DMS53 treated with DMSO at 0.1 percent for 48 hours (cell line): Measurements from ENCODE around the gene ZIC2.
"Not testable (repeated sequence)": the region's sequence is repeated elsewhere in the genome, so short reads cannot be mapped to it uniquely, and the experiment has no call there.

Experiments used
- DNase-seq: peaks from one replicate; lab custom pipeline; 2025; ENCODE audit not compliant: unreplicated experiment; lab: John Stamatoyannopoulos, UW

The ZIC2 gene

DNA sequence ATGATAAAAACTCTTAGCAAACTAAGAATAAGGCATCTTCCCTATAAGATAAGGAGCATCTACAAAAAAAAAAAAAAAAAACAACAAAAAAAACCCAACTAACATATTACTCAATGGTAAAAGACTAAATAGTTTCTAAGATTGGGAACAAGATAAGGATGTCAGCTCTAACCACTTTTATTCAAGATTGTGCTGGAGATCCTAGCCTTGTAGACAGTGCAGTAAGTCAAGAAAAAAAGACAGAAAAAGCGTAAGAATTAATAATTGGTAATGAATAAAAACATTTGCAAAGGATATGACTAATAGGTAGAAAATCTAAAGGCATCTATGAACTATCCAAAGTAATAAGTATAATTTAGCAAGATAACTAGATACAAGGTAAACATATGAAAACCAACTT is 33.0 kb downstream of the ZIC2 start:
- no peak for DNase-seq

DNA sequence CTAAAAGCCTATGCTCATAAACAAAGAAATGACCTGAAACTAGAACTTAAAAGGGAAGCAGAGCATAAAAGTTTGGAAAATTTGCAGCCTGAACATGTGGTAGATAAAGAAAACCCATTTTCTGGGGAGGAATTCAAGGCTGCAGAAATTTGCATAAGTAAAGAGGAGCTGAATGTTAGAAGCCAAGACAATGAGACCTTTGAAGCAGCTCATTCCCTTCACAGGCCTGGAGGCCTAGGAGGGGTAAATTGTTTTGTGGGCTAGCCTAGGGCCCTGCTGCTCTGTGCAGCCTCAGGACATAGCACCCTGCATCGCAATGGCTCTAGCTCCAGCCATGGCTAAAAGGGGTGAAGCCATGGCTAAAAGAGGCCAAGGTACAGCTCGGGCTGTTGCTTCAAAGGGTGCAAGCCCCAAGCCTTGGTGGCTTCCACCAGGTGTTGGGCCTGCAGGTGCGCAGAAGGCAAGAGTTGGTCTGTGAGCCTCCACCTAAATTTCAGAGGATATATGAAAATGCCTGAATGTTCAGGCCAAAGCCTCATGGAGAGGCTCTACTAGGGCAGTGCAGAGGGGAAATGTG is 38.3 kb downstream of the ZIC2 start:
- no peak for DNase-seq

DNA sequence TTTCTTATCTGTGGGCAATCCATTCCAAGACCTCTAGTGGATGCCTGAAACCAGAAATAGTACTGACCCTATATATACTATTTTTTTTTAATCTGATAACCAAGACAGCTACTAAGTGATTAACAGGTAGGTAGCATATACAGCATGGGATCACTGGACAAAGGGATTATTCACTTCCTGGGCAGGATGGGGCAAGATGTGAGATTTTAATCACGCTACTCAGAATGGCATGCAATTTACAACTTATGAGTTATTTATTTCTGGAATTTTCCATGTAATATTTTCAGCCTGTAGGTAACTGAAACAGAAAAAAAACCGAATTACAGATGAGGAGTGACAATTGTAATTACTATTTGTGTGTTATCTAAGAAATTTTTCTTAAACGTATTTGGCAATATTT is 41.2 kb downstream of the ZIC2 start:
- no peak for DNase-seq

DNA sequence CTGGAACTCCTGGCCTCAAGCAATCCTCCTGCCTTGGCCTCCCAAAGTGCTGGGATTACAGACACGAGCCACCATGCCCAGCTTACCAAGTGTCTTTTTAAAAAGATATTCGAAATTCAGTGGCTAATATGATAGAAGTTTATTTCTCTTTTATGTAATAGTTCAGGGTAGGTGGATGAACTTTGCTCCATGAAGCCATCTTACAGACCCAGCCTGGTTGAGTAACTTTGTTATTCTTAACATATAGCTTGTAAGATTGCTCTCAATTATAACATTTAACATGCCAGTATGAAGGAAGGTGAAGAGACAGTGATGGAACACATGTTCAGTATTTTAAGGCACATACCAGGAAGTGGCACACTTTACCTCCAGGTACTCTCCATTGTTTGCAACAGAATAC is 42.4 kb downstream of the ZIC2 start:
- DNase-seq, result no peak

DNA sequence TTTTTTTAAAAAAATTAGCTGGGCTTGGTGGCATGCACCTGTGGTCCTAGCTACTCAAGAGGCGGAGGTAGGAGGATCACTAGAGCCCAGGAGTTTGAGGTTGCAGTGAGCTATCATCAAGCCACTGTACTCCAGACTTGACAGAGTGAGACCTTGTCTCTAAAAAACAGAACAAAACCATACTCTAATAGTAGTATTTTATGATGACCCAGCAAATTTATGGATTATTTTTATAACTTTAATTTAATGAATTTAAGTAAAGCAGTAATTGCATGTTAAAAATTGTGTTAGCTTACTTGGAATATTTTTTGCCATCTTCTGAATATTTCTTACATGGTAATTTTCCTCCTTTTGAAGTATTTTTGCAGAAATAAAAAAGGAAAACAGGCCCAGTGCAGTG is 48.3 kb downstream of the ZIC2 start:
- no peak for DNase-seq

DNA sequence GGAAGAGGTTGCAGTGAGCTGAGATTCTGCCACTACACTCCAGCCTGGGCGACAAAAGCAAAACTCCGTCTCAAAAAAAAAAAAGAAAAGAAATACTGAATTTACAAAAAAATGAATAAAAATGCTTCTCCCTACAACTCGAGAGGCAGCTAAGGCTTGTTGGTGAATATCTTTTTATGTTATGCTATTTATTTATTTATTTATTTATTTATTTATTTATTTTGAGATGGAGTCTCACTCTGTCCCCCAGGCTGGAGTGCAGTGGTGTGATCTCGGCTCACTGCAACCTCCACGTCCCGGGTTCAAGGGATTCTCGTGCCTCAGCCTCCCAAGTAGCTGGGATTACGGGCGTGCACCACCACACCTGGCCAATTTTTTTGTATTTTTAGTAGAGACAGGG is 51.1 kb downstream of the ZIC2 start:
- DNase-seq, result not testable (repeated sequence)

DNA sequence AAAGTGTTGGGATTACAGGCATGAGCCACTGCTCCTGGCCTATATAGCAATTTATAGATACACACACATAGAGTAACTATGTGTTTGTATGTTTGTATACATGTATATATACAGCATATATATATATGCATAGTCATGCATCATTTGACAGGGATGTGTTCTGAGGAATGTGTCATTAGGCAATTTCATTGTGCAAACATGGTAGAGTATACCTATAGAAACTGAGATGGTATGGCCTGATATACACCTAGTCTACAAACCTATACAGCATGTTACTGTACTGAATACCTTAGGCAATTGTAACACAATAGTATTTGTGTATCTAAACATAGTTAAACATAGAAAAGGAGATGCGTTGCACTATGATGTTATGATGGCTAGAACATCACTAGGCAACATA is 54.4 kb downstream of the ZIC2 start:
- no peak for DNase-seq
